GM12878 (cell line): ENCODE data around the gene MRGPRE. TPM values are rescaled to one million over a fixed set of nuclear protein-coding genes. Genes with fewer than 3 reads are reported as not detected.

Experiments used
- ATAC-seq: fragments of 200-7000 bp; cut with Tn5 transposase; 3 replicates; pipeline ENCODE4 v1.9.1; 2020; ENCODE audit warnings: mild to moderate bottlenecking, moderate library complexity
- BruUV-seq: library from RNA; stranded (reverse); fragments of 400-500 nt; replicated peaks from 2 replicates; lab custom pipeline; 2021; lab: Mats Ljungman, UMichigan
- CTCF ChIA-PET: fragments of 300-600 bp; sonication (Branson Sonifier 250); formaldehyde crosslinking; extraction: SDS; loops from one replicate; lab custom pipeline; 2021; ENCODE audit warnings: inconsistent platforms; lab: Yijun Ruan, JAX
- POLR2A ChIA-PET: fragments of 350-600 bp; formaldehyde crosslinking; extraction: SDS; loops from one replicate; lab custom pipeline; 2021; ENCODE audit warnings: inconsistent platforms; lab: Charles Lee
- RAD21 ChIA-PET: fragments of 300-600 bp; sonication (Branson Sonifier 250); formaldehyde crosslinking; loops from one replicate; lab custom pipeline; 2023; ENCODE audit warnings: antibody characterized with exemption; ENCODE audit not compliant: unreplicated experiment; lab: Charles Lee
- SMC1A ChIA-PET: fragments of 300-600 bp; sonication (Branson Sonifier 250); formaldehyde crosslinking; loops from one replicate; lab custom pipeline; 2023; ENCODE audit not compliant: unreplicated experiment, uncharacterized antibody; lab: Charles Lee
- DNase-seq: peaks from one replicate; pipeline ENCODE4 v3.0.0-alpha.2; 2011; ENCODE audit warnings: low read depth, low spot score
- FAIRE-seq: peaks from 3 replicates; lab custom pipeline; 2011; peaks lifted over from hg19 to GRCh38; lab: Jason Lieb, UNC
- H2AFZ ChIP-seq: 2 replicates; pipeline ENCODE4 v1.6.0; 2011; ENCODE audit warnings: low read depth, low read length, control low read depth; ENCODE audit not compliant: control insufficient read depth
- H3K27ac ChIP-seq: 2 replicates; pipeline ENCODE4 v1.5.1; 2011; ENCODE audit warnings: control low read depth; ENCODE audit not compliant: control insufficient read depth, insufficient read depth
- H3K27me3 ChIP-seq, 2 experiments: replicated peaks in 1 of 2; 2 replicates each; pipeline versions ENCODE4 v1.6.0 to v1.6.1; 2011; ENCODE audit warnings: low read length in 1 of 2; ENCODE audit not compliant: control insufficient read depth in 2 of 2, insufficient read depth in 2 of 2
- H3K36me3 ChIP-seq, 2 experiments: 2 replicates each; pipeline ENCODE4 v1.5.1; 2011; ENCODE audit warnings: low read length in 1 of 2; ENCODE audit not compliant: control insufficient read depth in 2 of 2, insufficient read depth in 2 of 2
- H3K4me1 ChIP-seq: 2 replicates; pipeline ENCODE4 v1.6.1; 2011; ENCODE audit warnings: mild to moderate bottlenecking, low read length, moderate library complexity, mixed read lengths; ENCODE audit not compliant: control insufficient read depth, insufficient read depth
- H3K4me2 ChIP-seq: 2 replicates; pipeline ENCODE4 v1.6.0; 2011; ENCODE audit warnings: control low read depth; ENCODE audit not compliant: control insufficient read depth, insufficient read depth
- H3K4me3 ChIP-seq: fragments of 200-600 bp; sonication (generic); 2 replicates; pipeline ENCODE4 v1.5.1; 2016
- H3K79me2 ChIP-seq: 2 replicates; pipeline ENCODE4 v1.6.0; 2011; ENCODE audit warnings: low read length; ENCODE audit not compliant: control insufficient read depth, insufficient read depth
- H3K9ac ChIP-seq: 2 replicates; pipeline ENCODE4 v1.8.0; 2011; ENCODE audit warnings: low read length, control low read depth, mixed read lengths; ENCODE audit not compliant: control insufficient read depth, insufficient read depth
- H3K9me3 ChIP-seq: replicated peaks from 3 replicates; pipeline ENCODE4 v1.5.1; 2011; ENCODE audit warnings: mild to moderate bottlenecking, low read length; ENCODE audit not compliant: control insufficient read depth, insufficient read depth
- H4K20me1 ChIP-seq: 2 replicates; pipeline ENCODE4 v1.6.0; 2011; ENCODE audit not compliant: control insufficient read depth, insufficient read depth
- BHLHE40 ChIP-seq, 2 experiments: fragments of 450-650 bp in 1 of 2; IDR thresholded peaks; 2 replicates each; pipeline ENCODE4 v1.6.1; 2011 to 2017; ENCODE audit warnings: low read depth in 2 of 2, borderline replicate concordance in 1 of 2, improper control_type of control experiment in 1 of 2, low read length in 1 of 2, mild to moderate bottlenecking in 1 of 2
- KAT2A ChIP-seq: conservative IDR thresholded peaks from 2 replicates; pipeline ENCODE4 v1.6.1; 2011; ENCODE audit warnings: low read depth, low read length; ENCODE audit not compliant: control insufficient read depth
- NFIC ChIP-seq: IDR thresholded peaks from 2 replicates; pipeline ENCODE4 v1.6.1; 2012; ENCODE audit warnings: low read depth, mild to moderate bottlenecking, inconsistent platforms, low read length, moderate library complexity
- SPI1 ChIP-seq: IDR thresholded peaks from 2 replicates; pipeline ENCODE4 v1.6.1; 2011; ENCODE audit warnings: low read depth, mild to moderate bottlenecking, low read length, moderate library complexity, borderline replicate concordance; ENCODE audit not compliant: insufficient read depth
- WRNIP1 ChIP-seq: IDR thresholded peaks from 2 replicates; pipeline ENCODE4 v1.6.1; 2011; ENCODE audit warnings: low read depth, low read length, improper control_type of control experiment, borderline replicate concordance
- WGBS: methylation state at CpG from one replicate; pipeline ENCODE4 v1.1.6; 2016; ENCODE audit warnings: low lambda C conversion rate; ENCODE audit not compliant: insufficient replicate concordance, insufficient coverage; ENCODE audit errors: missing lambda C conversion rate; 5-methylcytosine and 5-hydroxymethylcytosine counted together
- in situ Hi-C: fragments of 300-500 bp; cut with MboI; formaldehyde crosslinking; loops from 9 replicates; pipeline ENCODE4 v1.14.3; 2018; ENCODE audit warnings: mixed read lengths
- intact Hi-C: fragments of 100-400 bp; cut with micrococcal nuclease; formaldehyde crosslinking; loops from one replicate; pipeline ENCODE4 v1.14.2; 2022; ENCODE audit not compliant: unreplicated experiment
- polyA plus RNA-seq, 11 experiments: library from polyadenylated mRNA; depleted of rRNA in 4 of 11; unstranded in 6 of 11; stranded (reverse) in 5 of 11; fragments of >200 nt; fragmentation: Nextera tagmentation in 4 of 11; fragmentation: Illumina TruSeq in 1 of 11; extraction: Ambion mirVana in 4 of 11; extraction: Trizol in 1 of 11; gene quantifications; 1 replicate in 1 of 11; 2 replicates in 10 of 11; pipeline versions ENCODE4 v1.2.1 to v1.2.3, GENCODE V29; 2011 to 2016; ENCODE audit warnings: inconsistent platforms in 2 of 11, missing spikeins in 2 of 11, low read depth in 1 of 11
- total RNA-seq, 4 experiments: library from RNA; depleted of rRNA in 3 of 4; stranded (reverse); fragments of >200 nt in 3 of 4; fragmentation: Illumina TruSeq in 1 of 4; extraction: Trizol in 1 of 4; gene quantifications; 2 replicates each; pipeline versions ENCODE4 v1.2.1 to v1.2.3, GENCODE V29; 2013 to 2021

MRGPRE gene
- total and polyA plus RNA-seq, 10 of the 15 experiments (the other 5 are each of a cell fraction or from before 2014, with no cell fraction given) = 0.34 TPM; not detected in 9

GRCh38 chr11:3196161-3197043 is 35.8 kb downstream of the MRGPRE start:
- no peaks in the 10 kb centered on the region for H3K4me1 ChIP-seq
- no peak overlapping the region for H3K9ac ChIP-seq
- ChIA-PET CTCF (no interaction called here), RAD21 (no interaction called here), POLR2A (no interaction called here), SMC1A (no interaction called here)
- in situ Hi-C loops = no loop called here
- ATAC-seq = no peak
- no peaks in the 10 kb centered on the region for H4K20me1 ChIP-seq
- H3K27me3 ChIP-seq = no peaks in the 10 kb centered on the region; a peak in 1 of 4 replicates
- no TSS peak for BruUV-seq
- no peak for DNase-seq
- H3K79me2 ChIP-seq = no peaks in the 10 kb centered on the region
- no peak for FAIRE-seq
- no peaks in the 10 kb centered on the region for H3K9me3 ChIP-seq
- H2AFZ ChIP-seq = no peak overlapping the region
- no peak overlapping the region for H3K27ac ChIP-seq
- TF ChIP-seq NFIC = no peak
- TF ChIP-seq KAT2A = no peak
- intact Hi-C loops = no loop called here
- WGBS = 22% methylated on average over 17 of the region's 23 CpGs
- H3K4me3 ChIP-seq = no peak overlapping the region
- no peaks in the 10 kb centered on the region for H3K36me3 ChIP-seq
- no peak overlapping the region for H3K4me2 ChIP-seq

- in situ Hi-C loops = no loop called here
- intact Hi-C loops = no loop called here
- no peaks in the 10 kb centered on the region for H3K36me3 ChIP-seq
- ChIA-PET POLR2A (no interaction called here), CTCF (no interaction called here), SMC1A (no interaction called here), RAD21 (no interaction called here)
- H3K4me3 ChIP-seq = no peak overlapping the region
- TF ChIP-seq WRNIP1 (no peak), SPI1 (peak; percentile 60; the same call in 1 of the 2 replicates), BHLHE40 (IDR thresholded peaks at IDR 0.05; ENCODE audit: borderline replicate concordance in 1 of 2, low read depth in 2 of 2, low read length in 1 of 2) (peak in 1 of 2 experiments; percentile 23; a peak in 1 of 4 replicates)
- no peak overlapping the region for H2AFZ ChIP-seq
- no peaks in the 10 kb centered on the region for H3K79me2 ChIP-seq
- no peak overlapping the region for H3K9ac ChIP-seq
- no peak overlapping the region for H3K27ac ChIP-seq
- no TSS peak for BruUV-seq
- H3K4me2 ChIP-seq = no peak overlapping the region
- DNase-seq (no peak), FAIRE-seq (no peak), ATAC-seq (no peak)
- H3K9me3 ChIP-seq = no peaks in the 10 kb centered on the region
- H3K27me3 ChIP-seq = no peaks in the 10 kb centered on the region; a peak in 1 of 4 replicates
- WGBS = 24% methylated on average over 22 of the region's 22 CpGs
- H4K20me1 ChIP-seq = no peaks in the 10 kb centered on the region
- no peaks in the 10 kb centered on the region for H3K4me1 ChIP-seq
Observed at GRCh38 chr11:3195251-3196160, 36.7 kb downstream of the MRGPRE start.
